Lower leg skin (tissue), 3 donors: ENCODE results near the gene CLCN1.

Source experiments
- POLR2A ChIP-seq, 2 donors: fragments of 450-650 bp; IDR thresholded peaks; one replicate each; pipeline ENCODE4 v1.6.1; 2016 to 2017; ENCODE audit warnings: antibody characterized with exemption in 2 of 2, mild to moderate bottlenecking in 1 of 2, moderate library complexity in 1 of 2
- TF ChIP-seq, protein P1 (sequence below), 3 donors: fragments of 450-650 bp; IDR thresholded peaks; one replicate each; pipeline ENCODE4 v1.5.1; 2016; ENCODE audit warnings: antibody characterized with exemption in 3 of 3, mild to moderate bottlenecking in 3 of 3, moderate library complexity in 2 of 3

DNA sequence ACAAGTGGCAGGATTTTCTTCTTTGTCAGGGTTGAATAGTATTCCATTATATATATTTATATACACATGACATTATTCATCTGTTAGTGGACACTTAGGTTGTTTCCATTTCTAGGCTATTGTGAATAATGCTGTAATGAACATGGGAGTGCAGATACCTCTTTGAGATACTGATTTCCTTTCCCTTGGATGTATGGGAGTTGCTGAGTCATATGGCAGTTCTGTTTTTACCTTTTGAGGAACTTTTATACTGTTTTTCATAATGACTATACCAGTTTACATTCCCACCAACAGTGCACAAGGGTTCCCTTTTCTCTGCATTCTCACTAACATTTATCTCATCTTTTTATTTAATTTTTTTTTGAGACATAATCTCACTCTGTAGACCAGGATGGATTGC is 1.8 kb upstream of the CLCN1 start:
- TF ChIP-seq, protein P1, sequence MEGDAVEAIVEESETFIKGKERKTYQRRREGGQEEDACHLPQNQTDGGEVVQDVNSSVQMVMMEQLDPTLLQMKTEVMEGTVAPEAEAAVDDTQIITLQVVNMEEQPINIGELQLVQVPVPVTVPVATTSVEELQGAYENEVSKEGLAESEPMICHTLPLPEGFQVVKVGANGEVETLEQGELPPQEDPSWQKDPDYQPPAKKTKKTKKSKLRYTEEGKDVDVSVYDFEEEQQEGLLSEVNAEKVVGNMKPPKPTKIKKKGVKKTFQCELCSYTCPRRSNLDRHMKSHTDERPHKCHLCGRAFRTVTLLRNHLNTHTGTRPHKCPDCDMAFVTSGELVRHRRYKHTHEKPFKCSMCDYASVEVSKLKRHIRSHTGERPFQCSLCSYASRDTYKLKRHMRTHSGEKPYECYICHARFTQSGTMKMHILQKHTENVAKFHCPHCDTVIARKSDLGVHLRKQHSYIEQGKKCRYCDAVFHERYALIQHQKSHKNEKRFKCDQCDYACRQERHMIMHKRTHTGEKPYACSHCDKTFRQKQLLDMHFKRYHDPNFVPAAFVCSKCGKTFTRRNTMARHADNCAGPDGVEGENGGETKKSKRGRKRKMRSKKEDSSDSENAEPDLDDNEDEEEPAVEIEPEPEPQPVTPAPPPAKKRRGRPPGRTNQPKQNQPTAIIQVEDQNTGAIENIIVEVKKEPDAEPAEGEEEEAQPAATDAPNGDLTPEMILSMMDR (IDR thresholded peaks at IDR 0.05), result no peak
- TF ChIP-seq POLR2A (IDR thresholded peaks at IDR 0.05), result no peak
